ENCODE results near the gene NLK. TPM values are rescaled to one million over a fixed set of nuclear protein-coding genes. Genes with fewer than 3 reads are reported as not detected.

Gene NLK
- total and polyA plus RNA-seq, 4 experiments from 2014 or later: 1.2 to 14.0 (median 7.8) TPM

DNA sequence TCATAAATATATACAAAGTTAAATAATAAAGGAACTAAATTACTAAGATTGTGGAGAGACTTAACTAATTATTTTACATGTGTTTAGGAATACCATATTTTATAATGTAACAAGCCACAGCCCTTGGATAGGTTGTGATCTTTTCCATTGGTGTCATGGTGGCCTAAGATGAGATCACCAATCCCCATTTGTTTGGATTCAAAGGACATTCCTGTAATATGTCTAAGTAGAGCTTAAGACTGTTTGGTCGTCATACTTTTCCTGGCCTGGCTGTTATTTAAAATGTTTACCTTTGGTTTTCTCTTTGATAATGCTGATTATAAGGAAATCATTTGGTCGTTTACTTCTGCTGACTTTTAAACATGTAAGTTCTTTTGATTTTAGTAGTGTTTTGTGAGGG, 118.1 kb downstream of the NLK start:
- H3K27ac ChIP-seq (ENCODE audit: low read depth, low read length): no peak overlapping the region
- peak overlapping the region in 1 of 7 donors; percentile 57 for H3K27ac Mint-ChIP-seq
- H3K4me1 Mint-ChIP-seq: no peaks in the 10 kb centered on the region
- no peaks in the 10 kb centered on the region for H3K36me3 ChIP-seq (ENCODE audit: insufficient read depth, low read length)
- DNase-seq: no peak
- H3K36me3 Mint-ChIP-seq: peaks cover 5 to 6% of the 10 kb centered on the region in 2 donors
- intact Hi-C loops (cut with micrococcal nuclease): no loop called here
- no peaks in the 10 kb centered on the region for H3K9me3 Mint-ChIP-seq
- no peak overlapping the region for H3K4me3 Mint-ChIP-seq
- no peaks in the 10 kb centered on the region for H3K27me3 Mint-ChIP-seq
- no peak overlapping the region for H3K4me3 ChIP-seq (ENCODE audit: low read length in 2 of 2)
- H3K27me3 ChIP-seq (ENCODE audit: insufficient read depth, low read length): no peaks in the 10 kb centered on the region
- ChIA-PET CTCF (ENCODE audit: partially characterized antibody) (no interaction called here), POLR2A (ENCODE audit: partially characterized antibody) (no interaction called here)
- no peaks in the 10 kb centered on the region for H3K4me1 ChIP-seq (ENCODE audit: insufficient read depth, low read length)
- no peaks in the 10 kb centered on the region for H3K9me3 ChIP-seq (ENCODE audit: control insufficient read depth in 1 of 2, low read length in 2 of 2)

- intact Hi-C loops (cut with micrococcal nuclease): no loop called here
- no peaks in the 10 kb centered on the region for H3K27me3 ChIP-seq (ENCODE audit: insufficient read depth, low read length)
- Mint-ChIP-seq H3K4me3 (no peak overlapping the region), H3K27me3 (no peaks in the 10 kb centered on the region), H3K4me1 (no peaks in the 10 kb centered on the region), H3K36me3 (peaks cover 8% of the 10 kb centered on the region in 2 donors), H3K27ac (no peak overlapping the region), H3K9me3 (no peaks in the 10 kb centered on the region)
- H3K4me1 ChIP-seq (ENCODE audit: insufficient read depth, low read length): no peaks in the 10 kb centered on the region
- H3K9me3 ChIP-seq (ENCODE audit: control insufficient read depth in 1 of 2, low read length in 2 of 2): no peaks in the 10 kb centered on the region
- H3K27ac ChIP-seq (ENCODE audit: low read depth, low read length): no peak overlapping the region
- CTCF ChIA-PET (ENCODE audit: partially characterized antibody): no interaction called here
- H3K4me3 ChIP-seq (ENCODE audit: low read length in 2 of 2): no peak overlapping the region
- no peaks in the 10 kb centered on the region for H3K36me3 ChIP-seq (ENCODE audit: insufficient read depth, low read length)
- DNase-seq: no peak
- POLR2A ChIA-PET (ENCODE audit: partially characterized antibody): no interaction called here
Measured at GRCh38 chr17:28161311-28161710, 118.8 kb downstream of the NLK start.

DNA sequence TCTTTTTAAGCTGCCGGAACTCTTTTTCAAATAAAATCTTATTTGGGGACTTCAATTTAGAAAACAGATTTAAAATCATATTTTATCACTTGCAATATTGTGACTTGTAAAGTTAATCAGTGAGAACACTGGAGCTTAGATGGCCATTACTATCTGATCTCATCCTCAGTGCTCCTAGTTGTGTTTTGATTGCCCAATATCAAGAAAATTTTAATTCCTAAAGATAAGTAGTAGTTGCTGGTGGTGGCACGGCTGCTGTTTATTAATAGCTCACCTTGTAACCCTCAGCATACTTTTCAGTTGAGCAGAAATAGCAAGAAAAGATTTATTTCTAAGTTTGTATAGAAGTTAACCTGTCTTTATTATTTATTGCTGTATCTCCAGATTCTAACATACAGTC, 124.0 kb downstream of the NLK start:
- H3K27me3 Mint-ChIP-seq: no peaks in the 10 kb centered on the region
- Histone ChIP-seq H3K27ac (ENCODE audit: low read depth, low read length) (no peak overlapping the region), H3K9me3 (ENCODE audit: control insufficient read depth in 1 of 2, low read length in 2 of 2) (no peaks in the 10 kb centered on the region), H3K4me1 (ENCODE audit: insufficient read depth, low read length) (no peaks in the 10 kb centered on the region), H3K36me3 (ENCODE audit: insufficient read depth, low read length) (no peaks in the 10 kb centered on the region), H3K27me3 (ENCODE audit: insufficient read depth, low read length) (no peaks in the 10 kb centered on the region), H3K4me3 (ENCODE audit: low read length in 2 of 2) (no peak overlapping the region)
- no peak for DNase-seq
- H3K27ac Mint-ChIP-seq: no peak overlapping the region
- ChIA-PET POLR2A (ENCODE audit: partially characterized antibody) (no interaction called here), CTCF (ENCODE audit: partially characterized antibody) (no interaction called here)
- H3K9me3 Mint-ChIP-seq: no peaks in the 10 kb centered on the region
- no peaks in the 10 kb centered on the region for H3K4me1 Mint-ChIP-seq
- H3K36me3 Mint-ChIP-seq: peaks cover 25 to 26% of the 10 kb centered on the region in 2 donors
- intact Hi-C loops (cut with micrococcal nuclease): no loop called here
- H3K4me3 Mint-ChIP-seq: no peak overlapping the region

- no peaks in the 10 kb centered on the region for H3K9me3 ChIP-seq (ENCODE audit: control insufficient read depth in 1 of 2, low read length in 2 of 2)
- intact Hi-C loops (cut with micrococcal nuclease): no loop called here
- H3K36me3 ChIP-seq (ENCODE audit: insufficient read depth, low read length): peaks cover 11% of the 10 kb centered on the region
- no peaks in the 10 kb centered on the region for H3K27me3 ChIP-seq (ENCODE audit: insufficient read depth, low read length)
- ChIA-PET CTCF (ENCODE audit: partially characterized antibody) (interaction anchor here (1.7 kb wide), 1 partner anchor 84 kb away, joined by 3 read pairs; no protein-coding TSS in a partner anchor), POLR2A (ENCODE audit: partially characterized antibody) (no interaction called here)
- peaks cover 8% of the 10 kb centered on the region for H3K4me1 ChIP-seq (ENCODE audit: insufficient read depth, low read length)
- no peak overlapping the region for H3K4me3 ChIP-seq (ENCODE audit: low read length in 2 of 2)
- peak overlapping the region in 1 of 7 donors; percentile 38 for H3K27ac Mint-ChIP-seq
- peaks cover 38 to 41% of the 10 kb centered on the region in 2 donors for H3K36me3 Mint-ChIP-seq
- H3K9me3 Mint-ChIP-seq: no peaks in the 10 kb centered on the region
- H3K4me3 Mint-ChIP-seq: peak overlapping the region in 1 of 8 donors; percentile 67
- DNase-seq: no peak
- no peaks in the 10 kb centered on the region for H3K27me3 Mint-ChIP-seq
- H3K4me1 Mint-ChIP-seq: peaks cover 8 to 25% (median 18%) of the 10 kb centered on the region in 4 donors
- no peak overlapping the region for H3K27ac ChIP-seq (ENCODE audit: low read depth, low read length)
Measured at GRCh38 chr17:28169621-28170349, 127.3 kb downstream of the NLK start.

DNA sequence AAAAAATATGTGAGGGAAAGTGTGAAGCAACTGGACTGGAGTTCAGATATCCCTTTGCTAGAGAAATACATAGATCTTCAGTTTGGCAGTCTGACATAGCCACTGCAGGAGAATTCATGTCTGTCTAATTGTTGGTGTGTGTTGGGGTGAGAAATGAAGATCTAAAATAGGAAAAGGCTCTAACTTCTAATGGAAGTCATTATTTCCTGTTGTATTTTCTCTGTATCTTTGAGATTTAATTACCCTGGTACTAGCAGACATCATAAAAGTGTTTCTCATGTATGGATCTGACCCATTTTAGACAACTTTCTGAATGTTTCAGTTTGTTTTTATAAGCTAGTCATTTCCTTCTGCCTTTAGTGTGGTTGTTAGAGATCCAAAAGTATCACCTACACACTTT, 128.3 kb downstream of the NLK start:
- H3K4me3 ChIP-seq (ENCODE audit: low read length in 2 of 2): no peak overlapping the region

GRCh38 chr17:28173031-28173561, 130.6 kb downstream of the NLK start:
- POLR2A ChIA-PET (ENCODE audit: partially characterized antibody): no interaction called here
- Mint-ChIP-seq H3K36me3 (peaks cover 36 to 40% of the 10 kb centered on the region in 2 donors), H3K27ac (peak overlapping the region; percentile 18 to 65 (median 31)), H3K9me3 (no peaks in the 10 kb centered on the region), H3K4me1 (peaks cover 8 to 26% (median 18%) of the 10 kb centered on the region in 4 donors), H3K4me3 (peak overlapping the region in 1 of 8 donors; percentile 15), H3K27me3 (no peaks in the 10 kb centered on the region)
- Histone ChIP-seq H3K4me1 (ENCODE audit: insufficient read depth, low read length) (peaks cover 8% of the 10 kb centered on the region), H3K4me3 (ENCODE audit: low read length in 2 of 2) (no peak overlapping the region), H3K27me3 (ENCODE audit: insufficient read depth, low read length) (no peaks in the 10 kb centered on the region), H3K9me3 (ENCODE audit: control insufficient read depth in 1 of 2, low read length in 2 of 2) (no peaks in the 10 kb centered on the region), H3K27ac (ENCODE audit: low read depth, low read length) (no peak overlapping the region), H3K36me3 (ENCODE audit: insufficient read depth, low read length) (peaks cover 11% of the 10 kb centered on the region)
- intact Hi-C loops (cut with micrococcal nuclease): no loop called here
- no peak for DNase-seq
- CTCF ChIA-PET (ENCODE audit: partially characterized antibody): no interaction called here

More for the DNA sequence above, 128.3 kb downstream of the NLK start:
- no peak overlapping the region for H3K4me3 Mint-ChIP-seq
- H3K9me3 ChIP-seq (ENCODE audit: control insufficient read depth in 1 of 2, low read length in 2 of 2): no peaks in the 10 kb centered on the region
- H3K36me3 ChIP-seq (ENCODE audit: insufficient read depth, low read length): peaks cover 11% of the 10 kb centered on the region
- ChIA-PET CTCF (ENCODE audit: partially characterized antibody) (interaction anchor here (1.7 kb wide), 1 partner anchor 83 kb away, joined by 3 read pairs; no protein-coding TSS in a partner anchor), POLR2A (ENCODE audit: partially characterized antibody) (no interaction called here)
- peaks cover 8% of the 10 kb centered on the region for H3K4me1 ChIP-seq (ENCODE audit: insufficient read depth, low read length)
- H3K9me3 Mint-ChIP-seq: no peaks in the 10 kb centered on the region
- intact Hi-C loops (cut with micrococcal nuclease): no loop called here
- no peak overlapping the region for H3K27ac ChIP-seq (ENCODE audit: low read depth, low read length)
- H3K27me3 Mint-ChIP-seq: no peaks in the 10 kb centered on the region
- no peak overlapping the region for H3K27ac Mint-ChIP-seq
- peaks cover 8 to 26% (median 18%) of the 10 kb centered on the region in 4 donors for H3K4me1 Mint-ChIP-seq
- H3K36me3 Mint-ChIP-seq: peaks cover 38 to 39% of the 10 kb centered on the region in 2 donors
- DNase-seq: no peak
- no peaks in the 10 kb centered on the region for H3K27me3 ChIP-seq (ENCODE audit: insufficient read depth, low read length)

DNA sequence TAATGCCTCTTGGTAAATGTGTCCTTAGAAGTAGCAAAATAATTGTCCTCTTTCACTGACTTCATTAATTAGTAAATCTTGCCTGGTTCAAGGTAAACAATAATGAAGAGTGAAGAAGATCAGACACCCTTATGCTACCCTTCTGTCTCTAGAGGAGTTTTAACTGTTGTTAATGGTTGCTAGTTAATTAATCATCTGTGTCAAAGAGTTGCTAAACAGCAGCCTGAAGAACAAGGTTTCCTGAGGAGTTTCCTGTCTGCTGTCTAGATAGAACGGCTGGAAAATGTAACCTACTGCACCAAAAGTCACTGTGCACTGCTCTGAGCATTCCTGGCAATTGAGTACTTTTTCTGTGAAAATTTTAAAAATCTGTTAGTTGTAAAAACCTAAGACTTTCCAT, 131.3 kb downstream of the NLK start:
- Mint-ChIP-seq H3K36me3 (peaks cover 35 to 36% of the 10 kb centered on the region in 2 donors), H3K27me3 (no peaks in the 10 kb centered on the region), H3K4me1 (peaks cover 8 to 26% (median 18%) of the 10 kb centered on the region in 4 donors), H3K27ac (peak overlapping the region in 3 of 7 donors; percentile 25 to 46 (median 44)), H3K4me3 (no peak overlapping the region), H3K9me3 (no peaks in the 10 kb centered on the region)
- CTCF ChIA-PET (ENCODE audit: partially characterized antibody): no interaction called here
- Histone ChIP-seq H3K4me3 (ENCODE audit: low read length in 2 of 2) (no peak overlapping the region), H3K4me1 (ENCODE audit: insufficient read depth, low read length) (peaks cover 8% of the 10 kb centered on the region), H3K36me3 (ENCODE audit: insufficient read depth, low read length) (peaks cover 11% of the 10 kb centered on the region), H3K9me3 (ENCODE audit: control insufficient read depth in 1 of 2, low read length in 2 of 2) (no peaks in the 10 kb centered on the region), H3K27me3 (ENCODE audit: insufficient read depth, low read length) (no peaks in the 10 kb centered on the region), H3K27ac (ENCODE audit: low read depth, low read length) (no peak overlapping the region)
- intact Hi-C loops (cut with micrococcal nuclease): no loop called here
- no peak for DNase-seq
- POLR2A ChIA-PET (ENCODE audit: partially characterized antibody): no interaction called here

Measured in CD4-positive, alpha-beta memory T cell (primary cell).